ENCODE results near the gene LPAR3.

The LPAR3 gene

DNA sequence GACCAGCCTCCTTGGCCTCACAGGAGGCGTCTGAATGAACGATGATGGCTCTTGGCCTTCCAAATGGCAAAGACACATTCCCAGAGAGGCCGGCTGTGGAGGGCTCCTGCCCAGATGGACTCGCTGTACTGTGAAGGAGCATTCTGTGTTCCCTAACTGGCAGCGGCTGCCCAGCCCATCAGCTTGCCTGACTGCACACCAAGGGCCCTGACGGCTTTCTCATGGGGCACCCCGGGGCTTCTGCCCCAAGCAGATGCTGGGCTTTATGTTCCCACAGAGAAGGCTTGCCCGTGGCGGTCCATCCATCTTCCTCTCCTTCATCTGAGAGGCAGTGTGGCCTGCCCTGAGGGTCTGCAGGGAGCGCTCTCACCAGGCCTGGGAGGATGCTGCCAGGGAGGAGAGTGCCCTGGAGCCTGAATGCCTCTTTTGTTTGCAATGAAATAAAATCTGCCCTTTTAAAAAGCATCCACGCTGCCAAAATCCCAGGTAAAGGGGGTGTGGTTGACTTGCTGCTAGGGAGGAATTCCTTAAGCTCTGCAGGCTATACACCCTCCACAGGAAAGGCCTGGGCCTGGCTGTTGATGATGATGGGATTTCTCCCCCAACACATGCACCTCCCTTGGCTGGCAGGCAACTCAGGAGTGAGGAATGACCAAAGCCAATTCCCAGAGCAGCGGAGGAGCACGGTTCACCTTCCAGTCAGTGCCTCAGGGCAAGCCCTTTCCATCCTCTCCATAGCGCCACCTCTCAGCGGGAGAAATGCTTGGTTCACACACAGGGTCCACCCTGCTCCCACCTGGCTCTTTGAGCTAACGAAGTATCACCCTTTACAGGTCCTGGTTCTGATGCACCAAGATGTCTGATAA, 118.1 kb downstream of the LPAR3 start:
- DNase-seq (ENCODE audit: low spot score): peak; percentile 91

DNA sequence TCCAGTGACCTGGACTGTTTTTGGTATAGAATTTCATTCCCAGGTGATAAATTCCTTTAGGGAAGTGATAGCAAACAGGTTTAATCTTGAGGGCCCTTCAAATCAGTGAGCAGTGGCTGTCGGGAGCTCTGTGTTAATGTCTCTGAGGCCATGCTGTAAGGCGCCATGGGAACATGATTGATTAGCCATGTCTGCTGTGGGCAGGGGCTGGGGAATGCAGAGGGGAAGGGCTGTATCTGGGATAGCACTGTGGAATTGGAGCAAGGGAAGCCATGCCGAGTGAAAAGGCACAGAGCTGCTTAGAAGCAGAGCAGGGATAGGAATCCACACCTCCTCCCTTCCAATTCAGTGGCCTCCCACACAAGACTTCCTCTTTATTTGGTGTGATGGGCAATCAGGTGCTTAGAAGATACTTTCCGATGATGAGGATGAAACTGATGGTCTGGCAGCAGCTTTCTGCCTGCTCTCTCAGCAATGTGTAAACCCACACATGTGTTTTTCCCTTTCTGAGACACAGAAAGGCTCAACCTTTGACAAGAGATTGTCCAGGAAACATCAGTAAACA, 119.0 kb downstream of the LPAR3 start:
- DNase-seq (ENCODE audit: low spot score): no peak

DNA sequence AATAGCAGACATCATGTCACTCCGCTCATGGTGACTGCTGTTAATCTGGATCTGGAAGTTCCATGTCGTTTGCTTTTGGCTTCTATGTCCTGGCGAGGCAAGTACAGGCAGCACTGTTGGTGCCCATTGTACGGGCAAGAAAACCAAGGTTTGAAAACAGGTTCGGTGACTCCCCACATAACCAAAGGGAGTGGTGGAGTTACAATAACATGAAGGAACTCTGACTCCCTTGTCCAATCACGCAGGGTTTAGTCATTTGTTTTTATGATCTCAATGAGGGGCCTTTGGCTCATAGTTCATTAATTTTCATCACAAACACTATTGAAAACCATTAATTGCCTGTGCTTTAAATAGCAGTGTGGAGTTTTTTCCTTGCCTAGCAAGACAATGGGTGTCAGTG, 119.8 kb downstream of the LPAR3 start:
- DNase-seq (ENCODE audit: low spot score): no peak

DNA sequence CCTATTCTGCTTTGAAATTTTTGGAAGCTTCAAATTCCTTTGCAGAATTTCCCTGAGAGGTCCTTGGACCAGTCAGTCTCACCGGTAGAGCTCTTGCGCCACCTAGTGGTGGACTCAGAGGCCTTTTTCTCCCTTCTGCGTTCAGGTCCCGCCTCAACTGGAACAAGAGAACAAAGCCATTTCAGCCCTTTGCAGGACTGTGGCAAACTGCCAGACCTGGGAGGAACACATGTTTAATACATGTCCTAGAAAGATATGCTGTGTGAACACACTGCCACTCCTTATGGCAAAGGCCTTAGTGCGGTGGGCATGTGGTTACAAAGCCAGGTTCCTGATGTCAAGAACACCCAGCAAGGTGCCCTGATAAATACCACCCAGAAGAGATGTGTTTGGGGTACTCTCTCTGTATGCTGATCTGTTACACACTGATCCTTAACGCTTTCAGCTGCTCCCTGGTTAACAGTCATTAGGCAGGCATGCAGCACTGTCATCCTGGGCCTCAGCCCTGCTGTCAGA, 120.5 kb downstream of the LPAR3 start:
- peak; percentile 95 for DNase-seq (ENCODE audit: low spot score)

DNA sequence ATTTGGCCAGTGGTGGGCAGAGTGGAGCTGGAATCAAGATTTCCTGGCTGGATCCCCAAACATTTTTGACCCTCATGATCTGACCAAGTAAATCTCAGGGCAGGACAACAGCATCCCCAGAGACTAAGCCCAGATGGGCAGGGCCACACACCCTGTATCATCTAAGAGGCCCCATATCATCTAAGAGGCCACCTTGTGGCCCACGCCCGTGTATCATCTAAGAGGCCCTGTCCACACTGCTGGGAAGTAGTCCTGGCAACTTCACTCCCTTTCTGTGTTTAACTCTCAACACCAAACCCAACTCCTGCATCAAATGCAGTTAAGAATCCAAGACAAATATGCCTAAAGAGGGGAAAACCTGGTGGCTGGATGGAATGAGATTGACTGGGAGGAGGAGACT, 121.1 kb downstream of the LPAR3 start:
- DNase-seq (ENCODE audit: low spot score): no peak

DNA sequence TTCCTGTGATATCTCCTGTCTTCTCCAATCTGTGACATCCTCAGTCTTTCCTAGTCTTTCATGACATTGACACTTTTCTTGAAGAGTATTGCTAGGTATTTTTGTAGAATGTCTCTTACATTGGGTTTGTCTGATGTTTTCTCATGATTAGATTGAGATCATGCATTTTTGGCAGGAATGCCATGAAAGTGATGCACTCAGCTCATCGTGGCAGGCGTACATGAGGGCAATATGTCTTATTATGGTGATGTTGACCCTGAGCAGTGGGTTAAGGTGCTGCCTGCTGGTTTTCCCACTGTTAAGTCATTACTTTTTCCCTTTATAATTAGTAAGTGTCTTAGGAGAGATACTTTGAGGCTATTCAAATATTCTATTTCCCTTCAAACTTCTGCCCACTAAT, 122.5 kb downstream of the LPAR3 start:
- no peak for DNase-seq (ENCODE audit: low spot score)

DNA sequence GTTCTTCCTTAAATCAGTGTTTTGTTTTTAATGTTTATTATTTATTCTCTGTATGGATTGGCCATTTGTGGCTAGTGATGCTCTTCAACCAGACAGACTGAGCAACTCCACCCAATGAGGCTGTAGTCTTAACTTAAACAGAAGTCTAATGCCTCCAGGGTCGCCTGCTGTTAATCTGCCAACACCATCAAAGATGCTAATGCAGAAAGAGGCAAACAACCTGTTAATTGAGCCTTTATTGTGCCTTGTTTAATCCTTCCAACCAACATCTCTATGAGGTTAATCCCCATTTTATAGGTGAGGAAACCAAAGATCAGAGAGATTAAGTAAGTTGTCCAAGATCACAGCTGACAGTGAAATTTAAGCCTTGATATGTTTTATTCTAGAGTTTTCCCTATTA, 123.4 kb downstream of the LPAR3 start:
- no peak for DNase-seq (ENCODE audit: low spot score)

DNA sequence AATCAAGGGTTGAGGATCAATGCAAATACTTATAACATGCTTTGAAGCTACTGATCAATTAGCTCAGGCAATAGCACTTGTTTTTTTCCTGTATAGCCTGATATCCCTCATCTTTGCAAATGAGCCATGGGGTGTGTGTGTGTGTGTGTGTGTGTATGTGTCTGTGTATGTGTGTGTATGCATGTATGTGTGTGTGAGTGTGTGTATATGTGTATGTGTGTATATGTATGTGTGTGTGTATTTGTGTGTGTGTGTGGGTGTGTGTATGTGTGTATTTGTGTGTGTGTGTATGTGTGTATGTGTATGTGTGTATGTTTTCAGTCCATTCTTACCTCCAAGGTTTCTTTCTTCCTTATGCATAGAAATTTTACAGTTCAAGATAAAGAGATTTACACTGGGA, 124.4 kb downstream of the LPAR3 start:
- no peak for DNase-seq (ENCODE audit: low spot score)

DNA sequence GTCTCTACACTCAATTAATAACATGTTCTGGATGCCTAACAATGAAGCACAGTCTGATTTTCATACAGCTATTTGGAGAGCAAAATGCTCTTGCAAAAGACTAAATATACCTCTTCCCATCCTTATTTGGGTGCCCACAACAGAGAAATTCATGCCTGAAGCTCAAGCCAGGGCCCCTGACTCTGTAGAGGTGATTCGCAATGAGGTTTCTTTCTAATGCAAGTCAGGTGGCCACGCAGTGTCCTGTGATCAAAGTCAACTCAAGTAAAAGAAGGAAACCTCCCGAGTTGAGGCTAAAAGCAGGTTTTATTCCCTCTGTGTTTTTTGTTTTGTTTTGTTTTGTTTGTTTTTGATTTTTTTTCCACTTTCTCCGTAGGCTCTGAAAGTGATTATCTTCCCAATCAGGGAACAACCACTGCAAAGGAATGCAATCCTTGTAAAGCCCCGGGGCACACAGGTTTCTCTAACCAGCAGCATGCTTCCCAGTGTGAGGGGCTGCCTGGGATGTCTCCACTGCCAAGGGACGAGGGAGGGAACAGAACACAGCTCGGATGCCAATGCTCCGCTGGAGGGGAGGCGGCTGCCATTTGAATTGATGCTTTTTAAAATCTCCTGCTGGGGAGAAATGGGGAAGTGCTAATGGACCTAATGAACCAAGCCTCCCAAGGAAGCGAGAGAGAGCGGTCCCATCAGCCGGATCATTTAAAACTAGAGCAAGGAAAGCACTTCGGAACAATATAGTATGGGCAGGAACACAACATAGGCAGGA, 128.9 kb downstream of the LPAR3 start:
- peak; percentile 55 for DNase-seq (ENCODE audit: low spot score)

DNA sequence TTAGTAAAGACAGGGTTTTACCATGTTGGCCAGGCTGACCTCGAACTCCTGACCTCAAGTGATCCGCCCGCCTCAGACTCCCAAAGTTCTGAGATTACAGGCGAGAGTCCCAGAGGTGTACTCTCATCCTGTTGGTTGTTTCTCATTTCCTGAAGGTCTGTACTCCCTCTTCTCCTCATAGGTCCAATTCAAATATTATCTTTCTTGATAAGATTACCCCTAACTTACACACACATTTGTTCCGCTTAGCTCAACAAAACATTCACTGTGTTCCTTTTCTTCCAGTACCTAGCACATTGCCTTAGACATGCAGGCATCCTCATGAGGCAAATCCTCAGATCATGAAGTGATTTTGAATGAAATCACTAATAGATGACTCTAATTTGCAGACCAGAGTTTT, 130.3 kb downstream of the LPAR3 start:
- no peak for DNase-seq (ENCODE audit: low spot score)
